GM12878 (cell line): ENCODE data around the gene FUCA2. TPM values are rescaled to one million over a fixed set of nuclear protein-coding genes. Genes with fewer than 3 reads are reported as not detected.

Source experiments
- ATAC-seq: fragments of 200-7000 bp; cut with Tn5 transposase; 3 replicates; pipeline ENCODE4 v1.9.1; 2020; ENCODE audit warnings: mild to moderate bottlenecking, moderate library complexity
- BruUV-seq: library from RNA; stranded (reverse); fragments of 400-500 nt; replicated peaks from 2 replicates; lab custom pipeline; 2021; lab: Mats Ljungman, UMichigan
- CTCF ChIA-PET: fragments of 300-600 bp; sonication (Branson Sonifier 250); formaldehyde crosslinking; extraction: SDS; loops from one replicate; lab custom pipeline; 2021; ENCODE audit warnings: inconsistent platforms; lab: Yijun Ruan, JAX
- POLR2A ChIA-PET: fragments of 350-600 bp; formaldehyde crosslinking; extraction: SDS; loops from one replicate; lab custom pipeline; 2021; ENCODE audit warnings: inconsistent platforms; lab: Charles Lee
- RAD21 ChIA-PET: fragments of 300-600 bp; sonication (Branson Sonifier 250); formaldehyde crosslinking; loops from one replicate; lab custom pipeline; 2023; ENCODE audit warnings: antibody characterized with exemption; ENCODE audit not compliant: unreplicated experiment; lab: Charles Lee
- SMC1A ChIA-PET: fragments of 300-600 bp; sonication (Branson Sonifier 250); formaldehyde crosslinking; loops from one replicate; lab custom pipeline; 2023; ENCODE audit not compliant: unreplicated experiment, uncharacterized antibody; lab: Charles Lee
- DNase-seq: peaks from one replicate; pipeline ENCODE4 v3.0.0-alpha.2; 2011; ENCODE audit warnings: low read depth, low spot score
- FAIRE-seq: peaks from 3 replicates; lab custom pipeline; 2011; peaks lifted over from hg19 to GRCh38; lab: Jason Lieb, UNC
- H2AFZ ChIP-seq: 2 replicates; pipeline ENCODE4 v1.6.0; 2011; ENCODE audit warnings: low read depth, low read length, control low read depth; ENCODE audit not compliant: control insufficient read depth
- H3K27ac ChIP-seq: 2 replicates; pipeline ENCODE4 v1.5.1; 2011; ENCODE audit warnings: control low read depth; ENCODE audit not compliant: control insufficient read depth, insufficient read depth
- H3K27me3 ChIP-seq, 2 experiments: replicated peaks in 1 of 2; 2 replicates each; pipeline versions ENCODE4 v1.6.0 to v1.6.1; 2011; ENCODE audit warnings: low read length in 1 of 2; ENCODE audit not compliant: control insufficient read depth in 2 of 2, insufficient read depth in 2 of 2
- H3K36me3 ChIP-seq, 2 experiments: 2 replicates each; pipeline ENCODE4 v1.5.1; 2011; ENCODE audit warnings: low read length in 1 of 2; ENCODE audit not compliant: control insufficient read depth in 2 of 2, insufficient read depth in 2 of 2
- H3K4me1 ChIP-seq: 2 replicates; pipeline ENCODE4 v1.6.1; 2011; ENCODE audit warnings: mild to moderate bottlenecking, low read length, moderate library complexity, mixed read lengths; ENCODE audit not compliant: control insufficient read depth, insufficient read depth
- H3K4me2 ChIP-seq: 2 replicates; pipeline ENCODE4 v1.6.0; 2011; ENCODE audit warnings: control low read depth; ENCODE audit not compliant: control insufficient read depth, insufficient read depth
- H3K4me3 ChIP-seq: fragments of 200-600 bp; sonication (generic); 2 replicates; pipeline ENCODE4 v1.5.1; 2016
- H3K79me2 ChIP-seq: 2 replicates; pipeline ENCODE4 v1.6.0; 2011; ENCODE audit warnings: low read length; ENCODE audit not compliant: control insufficient read depth, insufficient read depth
- H3K9ac ChIP-seq: 2 replicates; pipeline ENCODE4 v1.8.0; 2011; ENCODE audit warnings: low read length, control low read depth, mixed read lengths; ENCODE audit not compliant: control insufficient read depth, insufficient read depth
- H3K9me3 ChIP-seq: replicated peaks from 3 replicates; pipeline ENCODE4 v1.5.1; 2011; ENCODE audit warnings: mild to moderate bottlenecking, low read length; ENCODE audit not compliant: control insufficient read depth, insufficient read depth
- H4K20me1 ChIP-seq: 2 replicates; pipeline ENCODE4 v1.6.0; 2011; ENCODE audit not compliant: control insufficient read depth, insufficient read depth
- ESRRA ChIP-seq: IDR thresholded peaks from 2 replicates; pipeline ENCODE4 v1.6.1; 2012; ENCODE audit warnings: mild to moderate bottlenecking, low read length, improper control_type of control experiment
- FOS ChIP-seq: IDR thresholded peaks from 3 replicates; pipeline ENCODE4 v1.6.1; 2011; ENCODE audit warnings: borderline replicate concordance; ENCODE audit not compliant: insufficient read length; ENCODE audit errors: extremely low read depth
- IKZF2 ChIP-seq, 2 experiments: fragments of 450-650 bp; IDR thresholded peaks; 2 replicates each; pipeline ENCODE4 v1.6.1; 2017; ENCODE audit warnings: mild to moderate bottlenecking in 2 of 2, moderate library complexity in 2 of 2
- MTA3 ChIP-seq: IDR thresholded peaks from 2 replicates; pipeline ENCODE4 v1.6.1; 2012; ENCODE audit warnings: low read length, inconsistent platforms, borderline replicate concordance
- NRF1 ChIP-seq: conservative IDR thresholded peaks from 2 replicates; pipeline ENCODE4 v1.6.1; 2011; ENCODE audit warnings: mild to moderate bottlenecking, low read depth, low read length, improper control_type of control experiment
- PKNOX1 ChIP-seq: fragments of 450-650 bp; IDR thresholded peaks from 2 replicates; pipeline ENCODE4 v1.6.1; 2016; ENCODE audit warnings: mild to moderate bottlenecking
- RCOR1 ChIP-seq: conservative IDR thresholded peaks from 2 replicates; pipeline ENCODE4 v1.6.1; 2012; ENCODE audit warnings: low read depth, low read length, improper control_type of control experiment
- TCF12 ChIP-seq: IDR thresholded peaks from 2 replicates; pipeline ENCODE4 v1.6.1; 2011; ENCODE audit warnings: low read depth, mild to moderate bottlenecking, low read length
- TCF3 ChIP-seq: IDR thresholded peaks from 2 replicates; pipeline ENCODE4 v1.6.1; 2012; ENCODE audit warnings: low read depth, mild to moderate bottlenecking, low read length, borderline replicate concordance; ENCODE audit not compliant: insufficient read depth
- WGBS: methylation state at CpG from one replicate; pipeline ENCODE4 v1.1.6; 2016; ENCODE audit warnings: low lambda C conversion rate; ENCODE audit not compliant: insufficient replicate concordance, insufficient coverage; ENCODE audit errors: missing lambda C conversion rate; 5-methylcytosine and 5-hydroxymethylcytosine counted together
- in situ Hi-C: fragments of 300-500 bp; cut with MboI; formaldehyde crosslinking; loops from 9 replicates; pipeline ENCODE4 v1.14.3; 2018; ENCODE audit warnings: mixed read lengths
- intact Hi-C: fragments of 100-400 bp; cut with micrococcal nuclease; formaldehyde crosslinking; loops from one replicate; pipeline ENCODE4 v1.14.2; 2022; ENCODE audit not compliant: unreplicated experiment
- polyA plus RNA-seq, 11 experiments: library from polyadenylated mRNA; depleted of rRNA in 4 of 11; unstranded in 6 of 11; stranded (reverse) in 5 of 11; fragments of >200 nt; fragmentation: Nextera tagmentation in 4 of 11; fragmentation: Illumina TruSeq in 1 of 11; extraction: Ambion mirVana in 4 of 11; extraction: Trizol in 1 of 11; gene quantifications; 1 replicate in 1 of 11; 2 replicates in 10 of 11; pipeline versions ENCODE4 v1.2.1 to v1.2.3, GENCODE V29; 2011 to 2016; ENCODE audit warnings: inconsistent platforms in 2 of 11, missing spikeins in 2 of 11, low read depth in 1 of 11
- total RNA-seq, 4 experiments: library from RNA; depleted of rRNA in 3 of 4; stranded (reverse); fragments of >200 nt in 3 of 4; fragmentation: Illumina TruSeq in 1 of 4; extraction: Trizol in 1 of 4; gene quantifications; 2 replicates each; pipeline versions ENCODE4 v1.2.1 to v1.2.3, GENCODE V29; 2013 to 2021

FUCA2 gene
- total and polyA plus RNA-seq, 10 of the 15 experiments (the other 5 are each of a cell fraction or from before 2014, with no cell fraction given) = 5.7 to 36.2 (median 21.5) TPM

GRCh38 chr6:143506620-143507019 lies 4.9 kb downstream of the FUCA2 start:
- peaks cover 0 to 7% of the 10 kb centered on the region in 2 experiments; a peak in 2 of 4 replicates for H3K36me3 ChIP-seq
- no peak overlapping the region for H2AFZ ChIP-seq
- ATAC-seq (no peak), DNase-seq (no peak), FAIRE-seq (no peak)
- RAD21 ChIA-PET = interaction anchor here (0.7 kb wide), 1 partner anchor 1032 kb away, joined by 3 read pairs; no protein-coding TSS in a partner anchor
- no peaks in the 10 kb centered on the region for H3K9me3 ChIP-seq
- no peaks in the 10 kb centered on the region for H3K27me3 ChIP-seq
- POLR2A ChIA-PET = no interaction called here
- no peaks in the 10 kb centered on the region for H4K20me1 ChIP-seq
- H3K79me2 ChIP-seq = peaks cover 14% of the 10 kb centered on the region
- SMC1A ChIA-PET = interaction anchor here (1.1 to 1.7 kb wide), 3 partner anchors 10 to 337 kb away, joined by 3 to 6 read pairs (median 6); partner anchors contain the start of gene LTV1
- CTCF ChIA-PET = interaction anchor here (1.1 to 2.9 kb wide), 3 partner anchors 9 to 168 kb away, joined by 3 to 9 read pairs (median 6); no protein-coding TSS in a partner anchor
- 95% methylated on average over 2 of the region's 2 CpGs for WGBS
- no peak overlapping the region for H3K9ac ChIP-seq
- BruUV-seq = no TSS peak
- H3K27ac ChIP-seq = no peak overlapping the region
- TF ChIP-seq NRF1 (no peak), ESRRA (no peak), FOS (no peak), TCF12 (no peak), PKNOX1 (no peak), MTA3 (no peak), TCF3 (no peak), RCOR1 (no peak), IKZF2 (IDR thresholded peaks at IDR 0.05) (no peak)
- H3K4me1 ChIP-seq = peaks cover 29% of the 10 kb centered on the region
- no peak overlapping the region for H3K4me3 ChIP-seq
- in situ Hi-C loops = no loop called here
- intact Hi-C loops = loop anchor here (10.0 kb wide), 1 partner anchor 272 kb away; no protein-coding TSS in a partner anchor
- no peak overlapping the region for H3K4me2 ChIP-seq
